Activated naive CD4-positive, alpha-beta T cell treated with anti-CD3 and anti-CD28 coated beads, Interleukin-2, amount 50 U/mL, for 16 hours (primary cell): ENCODE data around the gene ADAM12.

Experiments
- DNase-seq: peaks from one replicate; pipeline ENCODE4 v3.0.0-alpha.2; 2020

The ADAM12 gene

GRCh38 chr10:126387931-126388911 lies at the start of gene ADAM12:
Gene ADAM12 (minus strand): TSS chr10:126388477. CDS start chr10:126388145, 332 bp downstream.
- DNase-seq: no peak

GRCh38 chr10:126437635-126438406 lies 49.5 kb upstream of the ADAM12 start:
- DNase-seq: no peak

GRCh38 chr10:126434235-126434634 lies 46.0 kb upstream of the ADAM12 start:
- DNase-seq: no peak

- DNase-seq: no peak
These were observed 45.1 kb upstream of the ADAM12 start for GRCh38 chr10:126433351-126433750.

- no peak for DNase-seq
These were observed 44.2 kb upstream of the ADAM12 start for GRCh38 chr10:126432507-126432906.

GRCh38 chr10:126431816-126432215 lies 43.5 kb upstream of the ADAM12 start:
- DNase-seq: no peak

- DNase-seq: no peak
These were observed 42.2 kb upstream of the ADAM12 start for GRCh38 chr10:126430512-126430911.

- DNase-seq: no peak
These were observed 41.0 kb upstream of the ADAM12 start for GRCh38 chr10:126429275-126429674.

- no peak for DNase-seq
These were observed 37.3 kb upstream of the ADAM12 start for GRCh38 chr10:126425489-126426065.

GRCh38 chr10:126425032-126425431 lies 36.8 kb upstream of the ADAM12 start:
- DNase-seq: no peak

GRCh38 chr10:126423732-126424491 lies 35.6 kb upstream of the ADAM12 start:
- no peak for DNase-seq

GRCh38 chr10:126422567-126422966 lies 34.3 kb upstream of the ADAM12 start:
- no peak for DNase-seq

- no peak for DNase-seq
These were observed 33.5 kb upstream of the ADAM12 start for GRCh38 chr10:126421756-126422256.

GRCh38 chr10:126420567-126421300 lies 32.5 kb upstream of the ADAM12 start:
- DNase-seq: no peak

GRCh38 chr10:126417220-126417825 lies 29.0 kb upstream of the ADAM12 start:
- DNase-seq: no peak

GRCh38 chr10:126409821-126410220 lies 21.5 kb upstream of the ADAM12 start:
- no peak for DNase-seq

GRCh38 chr10:126408953-126409641 lies 20.8 kb upstream of the ADAM12 start:
- no peak for DNase-seq

GRCh38 chr10:126407831-126408230 lies 19.6 kb upstream of the ADAM12 start:
- DNase-seq: no peak

GRCh38 chr10:126405239-126405775 lies 17.0 kb upstream of the ADAM12 start:
- no peak for DNase-seq
